Ishikawa (cell line): Measurements from ENCODE around the gene CFAP61.

ENCODE experiments used
- CEBPB ChIP-seq: IDR thresholded peaks from 2 replicates; pipeline ENCODE4 v1.6.1; 2012
- EGR1 ChIP-seq: IDR thresholded peaks from 2 replicates; pipeline ENCODE4 v1.6.1; 2012
- EP300 ChIP-seq: IDR thresholded peaks from 2 replicates; pipeline ENCODE4 v1.6.1; 2012; ENCODE audit warnings: borderline replicate concordance
- FOXM1 ChIP-seq: IDR thresholded peaks from 2 replicates; pipeline ENCODE4 v1.6.1; 2012; ENCODE audit warnings: low read depth, borderline replicate concordance
- MAX ChIP-seq: IDR thresholded peaks from 2 replicates; pipeline ENCODE4 v1.6.1; 2012
- NFIC ChIP-seq: IDR thresholded peaks from 2 replicates; pipeline ENCODE4 v1.6.1; 2012
- RAD21 ChIP-seq: IDR thresholded peaks from 2 replicates; pipeline ENCODE4 v1.6.1; 2012; ENCODE audit warnings: low read depth
- REST ChIP-seq: IDR thresholded peaks from 2 replicates; pipeline ENCODE4 v1.6.1; 2012; ENCODE audit warnings: low read depth, mild to moderate bottlenecking
- TAF1 ChIP-seq: IDR thresholded peaks from 2 replicates; pipeline ENCODE4 v1.6.1; 2012; ENCODE audit warnings: low read depth, mild to moderate bottlenecking
- TEAD4 ChIP-seq: IDR thresholded peaks from 2 replicates; pipeline ENCODE4 v1.6.1; 2012
- USF1 ChIP-seq: IDR thresholded peaks from 2 replicates; pipeline ENCODE4 v1.6.1; 2012
- YY1 ChIP-seq: IDR thresholded peaks from 2 replicates; pipeline ENCODE4 v1.6.1; 2012; ENCODE audit warnings: low read depth

DNA sequence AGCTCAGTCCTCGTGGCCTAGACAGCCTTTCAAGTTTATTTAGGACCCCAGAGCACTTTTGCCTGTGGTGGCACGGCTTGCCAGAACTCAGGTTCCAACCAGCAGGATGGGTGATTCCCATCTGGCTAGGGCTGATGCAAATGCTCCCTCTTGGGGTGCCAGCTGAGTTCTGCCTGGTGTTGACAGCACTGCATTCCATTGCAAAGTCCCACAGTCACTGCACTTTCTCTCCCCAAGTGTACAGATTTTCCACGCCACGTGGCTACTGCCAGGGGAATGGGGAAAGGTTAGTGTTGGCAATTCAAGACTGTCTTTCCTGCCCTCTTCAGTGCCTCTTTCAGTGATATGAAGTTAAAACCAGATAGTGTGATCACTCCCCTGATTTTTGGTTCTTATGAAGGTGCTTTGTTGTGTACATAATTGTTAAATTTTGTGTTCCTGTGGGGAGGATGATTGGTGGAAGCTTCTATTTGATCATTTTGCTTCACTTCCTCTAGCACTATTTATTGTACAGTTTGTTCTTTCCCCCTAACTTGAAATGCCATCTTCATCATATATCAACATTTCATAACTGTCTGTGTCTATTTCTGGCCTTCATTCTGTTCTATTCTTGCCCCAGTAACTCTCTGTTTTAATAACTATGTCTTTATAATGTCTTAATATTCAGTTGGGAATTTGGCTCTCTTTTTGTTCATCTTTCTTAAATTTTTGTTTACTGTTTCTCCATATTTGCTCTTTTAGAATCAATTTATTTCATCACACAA is 86.2 kb downstream of the CFAP61 start:
- TF ChIP-seq TAF1 (no peak), EP300 (no peak), MAX (no peak), REST (no peak), USF1 (no peak), TEAD4 (no peak), FOXM1 (no peak), CEBPB (no peak), YY1 (no peak), EGR1 (no peak), NFIC (no peak), RAD21 (no peak)
